Neuron (in vitro differentiated cells): Measurements from ENCODE around the gene YIPF5.

Source experiments
- H2AFZ ChIP-seq: one replicate; pipeline ENCODE4 v1.6.1; 2013; ENCODE audit warnings: low read depth, mild to moderate bottlenecking, inconsistent platforms, low read length, moderate library complexity
- H3K27me3 ChIP-seq: one replicate; pipeline ENCODE4 v1.6.1; 2013; ENCODE audit warnings: low read length; ENCODE audit not compliant: insufficient read depth
- H3K36me3 ChIP-seq: one replicate; pipeline ENCODE4 v1.6.1; 2013; ENCODE audit warnings: low read length; ENCODE audit not compliant: insufficient read depth
- H3K4me1 ChIP-seq: one replicate; pipeline ENCODE4 v1.6.1; 2013; ENCODE audit warnings: low read length; ENCODE audit not compliant: insufficient read depth
- H3K4me3 ChIP-seq: 2 replicates; pipeline ENCODE4 v1.5.1; 2013; ENCODE audit warnings: mild to moderate bottlenecking, low read length, moderate library complexity
- H3K9me3 ChIP-seq: one replicate; pipeline ENCODE4 v1.6.1; 2013; ENCODE audit warnings: low read length

Gene YIPF5

DNA sequence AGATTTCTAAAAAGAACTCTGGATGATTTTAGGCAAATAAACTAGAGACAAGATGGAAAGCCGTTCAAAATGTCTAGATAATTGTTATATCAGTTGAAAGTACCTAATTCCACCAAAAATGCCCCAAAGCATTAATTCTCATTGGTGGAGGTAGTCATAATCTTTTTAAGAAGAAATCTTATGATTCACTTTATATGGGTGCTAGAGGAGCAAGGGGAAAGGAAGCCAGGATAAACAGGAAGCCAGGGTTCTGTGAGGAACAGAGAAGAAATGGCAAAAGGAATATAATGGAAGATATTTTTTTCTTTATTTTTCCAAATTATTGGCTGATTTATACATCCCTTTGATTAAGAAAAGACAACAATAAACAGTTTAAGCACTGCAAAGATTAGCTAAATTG, 7.8 kb downstream of the YIPF5 start:
- Histone ChIP-seq H3K9me3 (no peaks in the 10 kb centered on the region), H3K4me1 (no peaks in the 10 kb centered on the region), H2AFZ (no peak overlapping the region), H3K27me3 (no peaks in the 10 kb centered on the region), H3K36me3 (peaks cover 57% of the 10 kb centered on the region), H3K4me3 (no peak overlapping the region)

- no peaks in the 10 kb centered on the region for H3K9me3 ChIP-seq
- H2AFZ ChIP-seq, result no peak overlapping the region
- no peaks in the 10 kb centered on the region for H3K4me1 ChIP-seq
- no peaks in the 10 kb centered on the region for H3K27me3 ChIP-seq
- H3K36me3 ChIP-seq, result peaks cover 18% of the 10 kb centered on the region
- H3K4me3 ChIP-seq, result no peak overlapping the region
These were observed 13.7 kb downstream of the YIPF5 start for GRCh38 chr5:144156767-144157171.

GRCh38 chr5:144151026-144151425, 19.4 kb downstream of the YIPF5 start:
- no peak overlapping the region for H3K4me3 ChIP-seq
- H2AFZ ChIP-seq, result no peak overlapping the region
- H3K27me3 ChIP-seq, result no peaks in the 10 kb centered on the region
- H3K36me3 ChIP-seq, result no peaks in the 10 kb centered on the region
- no peaks in the 10 kb centered on the region for H3K4me1 ChIP-seq
- no peaks in the 10 kb centered on the region for H3K9me3 ChIP-seq

- H3K4me1 ChIP-seq, result no peaks in the 10 kb centered on the region
- no peaks in the 10 kb centered on the region for H3K36me3 ChIP-seq
- no peak overlapping the region for H2AFZ ChIP-seq
- no peak overlapping the region for H3K4me3 ChIP-seq
- no peaks in the 10 kb centered on the region for H3K9me3 ChIP-seq
- H3K27me3 ChIP-seq, result no peaks in the 10 kb centered on the region
These were observed 25.3 kb downstream of the YIPF5 start for GRCh38 chr5:144144956-144145751.

DNA sequence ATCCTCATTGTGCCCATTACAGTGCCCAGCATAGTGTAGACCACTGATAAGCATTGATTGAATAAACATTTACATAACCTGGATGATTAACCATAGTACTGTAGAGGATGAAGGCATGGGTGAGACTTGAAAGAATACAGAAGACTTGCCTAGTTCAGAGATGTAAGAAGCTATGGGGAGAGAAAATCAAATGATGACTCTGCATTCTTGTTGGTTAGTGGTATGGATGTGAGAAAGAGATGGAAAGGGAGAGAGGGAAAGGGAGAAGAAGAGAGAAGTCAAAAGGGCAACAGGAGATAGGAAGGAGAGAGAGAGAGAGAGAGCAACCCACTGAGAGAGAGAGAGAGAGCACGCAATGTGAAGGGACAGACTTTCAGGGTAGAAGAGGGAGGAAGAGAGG, 26.8 kb downstream of the YIPF5 start:
- Histone ChIP-seq H3K4me1 (no peaks in the 10 kb centered on the region), H3K36me3 (no peaks in the 10 kb centered on the region), H3K4me3 (no peak overlapping the region), H3K27me3 (no peaks in the 10 kb centered on the region), H3K9me3 (no peaks in the 10 kb centered on the region), H2AFZ (no peak overlapping the region)

GRCh38 chr5:144142824-144143162, 27.7 kb downstream of the YIPF5 start:
- H3K4me1 ChIP-seq, result no peaks in the 10 kb centered on the region
- H2AFZ ChIP-seq, result no peak overlapping the region
- no peak overlapping the region for H3K4me3 ChIP-seq
- H3K9me3 ChIP-seq, result no peaks in the 10 kb centered on the region
- no peaks in the 10 kb centered on the region for H3K36me3 ChIP-seq
- no peaks in the 10 kb centered on the region for H3K27me3 ChIP-seq

GRCh38 chr5:144142139-144142823, 28.2 kb downstream of the YIPF5 start:
- no peaks in the 10 kb centered on the region for H3K9me3 ChIP-seq
- H2AFZ ChIP-seq, result no peak overlapping the region
- no peak overlapping the region for H3K4me3 ChIP-seq
- no peaks in the 10 kb centered on the region for H3K27me3 ChIP-seq
- no peaks in the 10 kb centered on the region for H3K4me1 ChIP-seq
- no peaks in the 10 kb centered on the region for H3K36me3 ChIP-seq

- no peaks in the 10 kb centered on the region for H3K4me1 ChIP-seq
- H2AFZ ChIP-seq, result no peak overlapping the region
- H3K4me3 ChIP-seq, result no peak overlapping the region
- no peaks in the 10 kb centered on the region for H3K9me3 ChIP-seq
- no peaks in the 10 kb centered on the region for H3K27me3 ChIP-seq
- H3K36me3 ChIP-seq, result no peaks in the 10 kb centered on the region
These were observed 28.9 kb downstream of the YIPF5 start for GRCh38 chr5:144141585-144141984.

- no peaks in the 10 kb centered on the region for H3K27me3 ChIP-seq
- H3K9me3 ChIP-seq, result no peaks in the 10 kb centered on the region
- H3K36me3 ChIP-seq, result no peaks in the 10 kb centered on the region
- no peaks in the 10 kb centered on the region for H3K4me1 ChIP-seq
- no peak overlapping the region for H2AFZ ChIP-seq
- no peak overlapping the region for H3K4me3 ChIP-seq
These were observed 30.9 kb downstream of the YIPF5 start for GRCh38 chr5:144139586-144139985.

DNA sequence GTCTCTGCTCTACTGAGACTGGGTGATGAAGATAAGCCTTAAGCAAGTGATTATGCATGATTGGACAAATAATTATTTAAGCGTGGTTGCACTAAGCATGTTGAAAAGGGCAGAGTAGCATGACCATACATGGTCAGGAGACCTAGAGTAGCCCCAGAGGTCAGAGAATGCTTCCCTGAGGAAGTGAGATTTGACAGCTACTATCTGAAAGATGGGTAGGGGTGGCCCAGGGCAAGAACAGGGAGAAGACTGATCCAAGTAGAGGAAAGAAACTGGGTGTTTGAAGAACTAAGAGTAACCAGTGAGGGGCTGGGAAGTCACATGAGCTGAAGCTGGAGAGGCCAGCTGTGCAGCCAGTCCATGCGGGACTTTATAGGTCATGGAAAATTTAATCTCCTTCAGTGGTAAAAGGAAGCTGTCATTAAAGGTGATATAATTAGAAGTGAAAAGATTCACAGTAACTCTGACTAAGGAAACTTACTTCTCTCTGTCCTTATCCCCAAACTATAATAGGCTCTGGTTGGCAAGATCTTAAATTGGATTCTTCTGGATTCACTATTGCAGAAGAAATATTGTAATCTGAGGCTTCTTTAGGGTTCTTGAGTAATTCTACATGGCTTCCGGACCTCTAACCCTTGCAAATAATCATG, 35.2 kb downstream of the YIPF5 start:
- Histone ChIP-seq H3K9me3 (no peaks in the 10 kb centered on the region), H3K4me3 (no peak overlapping the region), H3K36me3 (no peaks in the 10 kb centered on the region), H2AFZ (no peak overlapping the region), H3K4me1 (no peaks in the 10 kb centered on the region), H3K27me3 (no peaks in the 10 kb centered on the region)

DNA sequence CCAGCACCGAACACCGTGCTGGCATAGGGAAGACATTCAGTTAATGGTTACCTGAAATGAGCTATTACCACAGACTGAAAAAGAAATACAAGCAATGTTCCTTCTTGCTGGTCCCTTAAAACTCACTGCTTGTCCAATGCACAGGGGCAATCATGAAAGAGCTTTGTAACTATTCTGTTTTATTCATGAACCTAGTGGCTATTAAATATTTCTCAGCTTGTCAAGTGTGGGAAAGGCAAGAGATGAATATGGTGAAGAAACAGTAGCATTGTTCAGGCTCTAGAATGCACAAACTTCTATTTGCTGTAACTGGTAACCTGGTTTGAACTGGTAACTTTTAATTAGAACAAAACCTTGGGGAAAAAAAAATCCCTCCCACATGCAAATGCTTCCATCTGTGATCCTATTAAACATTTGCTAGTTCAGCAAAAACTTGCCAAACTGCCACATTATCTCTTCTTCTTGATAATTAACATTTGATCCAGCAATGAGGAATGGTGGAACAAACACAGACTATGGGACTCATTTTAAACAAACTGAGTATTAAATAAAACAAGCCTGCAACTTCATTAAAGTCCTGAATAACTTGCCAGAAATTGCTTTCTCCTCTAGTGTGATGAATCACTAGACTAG, 36.1 kb downstream of the YIPF5 start:
- Histone ChIP-seq H3K9me3 (no peaks in the 10 kb centered on the region), H3K4me3 (no peak overlapping the region), H3K4me1 (no peaks in the 10 kb centered on the region), H3K36me3 (no peaks in the 10 kb centered on the region), H3K27me3 (no peaks in the 10 kb centered on the region), H2AFZ (no peak overlapping the region)

DNA sequence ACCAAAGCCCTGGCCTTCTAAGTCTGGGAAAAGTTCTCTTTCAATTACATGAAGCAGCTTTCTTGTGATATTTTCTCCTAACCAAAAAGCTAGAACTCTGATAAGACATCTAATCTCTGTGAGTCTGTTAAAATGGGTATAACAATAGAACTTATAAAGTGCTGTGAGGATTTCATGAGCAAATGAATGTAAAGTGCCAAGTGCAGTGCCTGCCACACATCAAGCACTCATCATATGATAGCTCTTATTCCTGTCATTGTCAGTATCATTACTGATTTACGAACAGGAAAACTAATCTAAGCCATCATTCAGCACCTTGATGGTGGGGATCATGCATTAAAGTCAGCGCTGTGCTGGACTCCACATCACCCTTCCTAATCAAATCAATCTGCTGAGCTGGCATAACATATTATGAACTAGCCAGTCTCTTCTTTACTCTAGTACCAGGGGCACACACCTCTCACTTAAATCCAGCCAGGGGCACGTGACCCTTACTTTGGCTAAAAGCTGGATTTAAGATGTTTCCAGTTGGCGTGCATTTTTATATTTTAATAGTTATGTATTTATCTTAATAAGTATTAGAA, 37.3 kb downstream of the YIPF5 start:
- no peak overlapping the region for H2AFZ ChIP-seq
- H3K4me1 ChIP-seq, result no peaks in the 10 kb centered on the region
- H3K9me3 ChIP-seq, result no peaks in the 10 kb centered on the region
- no peaks in the 10 kb centered on the region for H3K36me3 ChIP-seq
- H3K27me3 ChIP-seq, result no peaks in the 10 kb centered on the region
- no peak overlapping the region for H3K4me3 ChIP-seq

- Histone ChIP-seq H3K27me3 (no peaks in the 10 kb centered on the region), H3K4me3 (no peak overlapping the region), H3K36me3 (no peaks in the 10 kb centered on the region), H3K9me3 (no peaks in the 10 kb centered on the region), H2AFZ (no peak overlapping the region), H3K4me1 (no peaks in the 10 kb centered on the region)
These were observed 39.2 kb downstream of the YIPF5 start for GRCh38 chr5:144131261-144131660.
